H1 (cell line): ENCODE data around the gene C11orf65.

Source experiments
- RAD21 ChIP-seq, 2 experiments: IDR thresholded peaks in 1 of 2; conservative IDR thresholded peaks in 1 of 2; 2 replicates each; pipeline ENCODE4 v1.6.1; 2011; ENCODE audit warnings: low read depth in 2 of 2, low read length in 2 of 2, improper control_type of control experiment in 1 of 2, inconsistent platforms in 1 of 2, mild to moderate bottlenecking in 1 of 2, moderate library complexity in 1 of 2
- RBBP5 ChIP-seq: IDR thresholded peaks from 2 replicates; pipeline ENCODE4 v1.7.1; 2012; ENCODE audit warnings: low read depth, mild to moderate bottlenecking, inconsistent platforms, low read length, moderate library complexity, borderline replicate concordance
- SP1 ChIP-seq: IDR thresholded peaks from 2 replicates; pipeline ENCODE4 v1.6.1; 2011; ENCODE audit warnings: low read depth, low read length
- TCF12 ChIP-seq: IDR thresholded peaks from 2 replicates; pipeline ENCODE4 v1.6.1; 2011; ENCODE audit warnings: low read depth, mild to moderate bottlenecking, low read length
- TF ChIP-seq, protein P1 (sequence below), 3 experiments: IDR thresholded peaks; 1 replicate in 2 of 3; 2 replicates in 1 of 3; pipeline versions ENCODE4 v1.5.1 to v1.6.1; 2011; ENCODE audit warnings: low read length in 3 of 3, mild to moderate bottlenecking in 3 of 3, inconsistent platforms in 2 of 3, low read depth in 1 of 3, moderate library complexity in 1 of 3; ENCODE audit not compliant: insufficient read depth in 1 of 3; ENCODE audit errors: control extremely low read depth in 1 of 3

DNA sequence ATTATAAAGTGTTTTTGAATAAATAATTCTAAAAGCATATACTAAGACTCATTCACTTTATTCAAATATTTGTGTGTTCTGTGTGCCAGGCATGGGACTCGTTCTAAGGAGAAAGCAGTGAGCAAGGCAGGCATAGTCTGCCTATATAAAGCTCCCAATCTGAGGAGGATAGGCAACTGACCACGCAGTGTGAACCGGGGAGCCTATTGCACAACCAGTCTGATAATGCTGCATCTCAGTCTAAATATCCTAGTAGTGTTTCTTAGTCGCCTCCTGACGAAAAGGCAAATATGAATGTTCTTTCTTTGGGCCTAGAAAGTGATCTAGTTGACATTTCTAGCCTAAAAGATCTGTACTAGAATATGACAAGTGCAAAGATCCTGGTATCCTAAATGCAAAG is 98.3 kb downstream of the C11orf65 start:
- TF ChIP-seq TCF12 (no peak), RBBP5 (no peak), RAD21 (IDR thresholded peaks at IDR 0.05 in 1 of 2, conservative IDR thresholded peaks at IDR 0.05 in 1 of 2; ENCODE audit: low read depth in 2 of 2, low read length in 2 of 2) (no peak), SP1 (no peak)
- TF ChIP-seq, protein P1, sequence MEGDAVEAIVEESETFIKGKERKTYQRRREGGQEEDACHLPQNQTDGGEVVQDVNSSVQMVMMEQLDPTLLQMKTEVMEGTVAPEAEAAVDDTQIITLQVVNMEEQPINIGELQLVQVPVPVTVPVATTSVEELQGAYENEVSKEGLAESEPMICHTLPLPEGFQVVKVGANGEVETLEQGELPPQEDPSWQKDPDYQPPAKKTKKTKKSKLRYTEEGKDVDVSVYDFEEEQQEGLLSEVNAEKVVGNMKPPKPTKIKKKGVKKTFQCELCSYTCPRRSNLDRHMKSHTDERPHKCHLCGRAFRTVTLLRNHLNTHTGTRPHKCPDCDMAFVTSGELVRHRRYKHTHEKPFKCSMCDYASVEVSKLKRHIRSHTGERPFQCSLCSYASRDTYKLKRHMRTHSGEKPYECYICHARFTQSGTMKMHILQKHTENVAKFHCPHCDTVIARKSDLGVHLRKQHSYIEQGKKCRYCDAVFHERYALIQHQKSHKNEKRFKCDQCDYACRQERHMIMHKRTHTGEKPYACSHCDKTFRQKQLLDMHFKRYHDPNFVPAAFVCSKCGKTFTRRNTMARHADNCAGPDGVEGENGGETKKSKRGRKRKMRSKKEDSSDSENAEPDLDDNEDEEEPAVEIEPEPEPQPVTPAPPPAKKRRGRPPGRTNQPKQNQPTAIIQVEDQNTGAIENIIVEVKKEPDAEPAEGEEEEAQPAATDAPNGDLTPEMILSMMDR (IDR thresholded peaks at IDR 0.05; ENCODE audit: control extremely low read depth in 1 of 3, insufficient read depth in 1 of 3, low read depth in 1 of 3, low read length in 3 of 3), result no peak
